Spinal cord (tissue), 10 donors: ENCODE data around the gene MTA2. TPM values are rescaled to one million over a fixed set of nuclear protein-coding genes. Genes with fewer than 3 reads are reported as not detected.
"Not testable (repeated sequence)": the region's sequence is repeated elsewhere in the genome, so short reads cannot be mapped to it uniquely, and the experiment has no call there.

Experiments used
- DNase-seq, 6 donors: peaks; one replicate each; pipeline versions ENCODE4 v3.0.0 to v3.0.0-alpha.2; 2013 to 2015; ENCODE audit warnings: low spot score in 6 of 6, low read depth in 4 of 6
- H3K27ac ChIP-seq: one replicate; pipeline ENCODE4 v1.5.1; 2013; ENCODE audit warnings: low read depth, low read length, control low read depth
- H3K27me3 ChIP-seq: one replicate; pipeline ENCODE4 v1.6.1; 2013; ENCODE audit warnings: low read length; ENCODE audit not compliant: control insufficient read depth, insufficient read depth
- H3K36me3 ChIP-seq: one replicate; pipeline ENCODE4 v1.6.1; 2013; ENCODE audit warnings: low read length; ENCODE audit not compliant: control insufficient read depth, insufficient read depth
- H3K4me1 ChIP-seq: one replicate; pipeline ENCODE4 v1.6.1; 2013; ENCODE audit warnings: low read length; ENCODE audit not compliant: control insufficient read depth, insufficient read depth
- H3K4me3 ChIP-seq: one replicate; pipeline ENCODE4 v1.5.1; 2013; ENCODE audit warnings: low read depth, low read length, control low read depth
- H3K9me3 ChIP-seq: one replicate; pipeline ENCODE4 v1.6.1; 2013; ENCODE audit warnings: low read length; ENCODE audit not compliant: control insufficient read depth, insufficient read depth
- WGBS: methylation state at CpG from one replicate; pipeline ENCODE4 v1.1.5; 2013; ENCODE audit warnings: missing lambda C conversion rate; ENCODE audit not compliant: insufficient coverage; 5-methylcytosine and 5-hydroxymethylcytosine counted together
- polyA plus RNA-seq, 2 donors: library from polyadenylated mRNA; unstranded; fragments of 120-200 nt; gene quantifications; one replicate each; pipeline ENCODE4 v1.2.1, GENCODE V29; 2013; ENCODE audit not compliant: insufficient read length in 2 of 2
- total RNA-seq, 2 donors: library from RNA; depleted of rRNA in 1 of 2; stranded (reverse); fragments of 120-200 nt in 1 of 2; fragments of >200 nt in 1 of 2; gene quantifications; one replicate each; pipeline versions ENCODE4 v1.2.3 to v1.2.4, GENCODE V29; 2013 to 2014
- donor health status: healthy.

MTA2 gene
- total and polyA plus RNA-seq, 4 donors: 72.9 to 91.6 (median 85.1) TPM

GRCh38 chr11:62595124-62595523 is 6.5 kb downstream of the MTA2 start:
- Histone ChIP-seq H3K27me3 (no peaks in the 10 kb centered on the region), H3K36me3 (peaks cover 60% of the 10 kb centered on the region), H3K9me3 (no peaks in the 10 kb centered on the region), H3K27ac (no peak overlapping the region), H3K4me3 (no peak overlapping the region), H3K4me1 (peaks cover 45% of the 10 kb centered on the region)
- 90% methylated on average over 7 of the region's 8 CpGs for WGBS
- DNase-seq: no peak

- DNase-seq: peak in 2 of 6 donors; percentile 64 to 83
- peak overlapping the region; percentile 11 for H3K27ac ChIP-seq
- WGBS: 71% methylated on average over 9 of the region's 13 CpGs
- no peaks in the 10 kb centered on the region for H3K9me3 ChIP-seq
- peaks cover 33% of the 10 kb centered on the region for H3K4me1 ChIP-seq
- H3K36me3 ChIP-seq: peaks cover 58% of the 10 kb centered on the region
- no peak overlapping the region for H3K4me3 ChIP-seq
- no peaks in the 10 kb centered on the region for H3K27me3 ChIP-seq
Measured at GRCh38 chr11:62593434-62594044, 8.1 kb downstream of the MTA2 start.

GRCh38 chr11:62592989-62593421 is 8.7 kb downstream of the MTA2 start:
- 42% methylated on average over 5 of the region's 8 CpGs for WGBS
- Histone ChIP-seq H3K27ac (peak overlapping the region; percentile 98), H3K4me3 (no peak overlapping the region), H3K36me3 (peaks cover 59% of the 10 kb centered on the region), H3K4me1 (peaks cover 33% of the 10 kb centered on the region), H3K9me3 (no peaks in the 10 kb centered on the region), H3K27me3 (no peaks in the 10 kb centered on the region)
- peak in 2 of 6 donors; percentile 4 to 60 for DNase-seq

- H3K27me3 ChIP-seq: no peaks in the 10 kb centered on the region
- peak overlapping the region; percentile 98 for H3K27ac ChIP-seq
- H3K4me3 ChIP-seq: peak overlapping the region; percentile 97
- no peaks in the 10 kb centered on the region for H3K9me3 ChIP-seq
- 4% methylated on average over 14 of the region's 17 CpGs for WGBS
- H3K36me3 ChIP-seq: peaks cover 54% of the 10 kb centered on the region
- peaks cover 33% of the 10 kb centered on the region for H3K4me1 ChIP-seq
- no peak for DNase-seq
Measured at GRCh38 chr11:62592146-62592815, 9.4 kb downstream of the MTA2 start.

GRCh38 chr11:62591448-62592145 is 10.1 kb downstream of the MTA2 start, which contains the start of gene TUT1:
TUT1 (minus strand) TSS chr11:62591523; CDS start chr11:62591485, 38 bp downstream.
- no peaks in the 10 kb centered on the region for H3K9me3 ChIP-seq
- DNase-seq: peak; percentile 97 to 100 (median 99)
- under 1% methylated on average over 58 of the region's 58 CpGs for WGBS
- peak within 1 kb of the TSS; percentile 97 for H3K4me3 ChIP-seq
- peaks cover 33% of the 10 kb centered on the region for H3K4me1 ChIP-seq
- H3K27me3 ChIP-seq: no peaks in the 10 kb centered on the region
- H3K36me3 ChIP-seq: peaks cover 54% of the 10 kb centered on the region
- H3K27ac ChIP-seq: peak within 1 kb of the TSS; percentile 98

GRCh38 chr11:62588966-62589637 is 12.6 kb downstream of the MTA2 start:
- DNase-seq: peak in 1 of 6 donors; percentile 14
- H3K36me3 ChIP-seq: peaks cover 53% of the 10 kb centered on the region
- H3K4me1 ChIP-seq: peaks cover 32% of the 10 kb centered on the region
- no peak overlapping the region for H3K4me3 ChIP-seq
- no peak overlapping the region for H3K27ac ChIP-seq
- no peaks in the 10 kb centered on the region for H3K9me3 ChIP-seq
- no peaks in the 10 kb centered on the region for H3K27me3 ChIP-seq
- WGBS: 82% methylated on average over 14 of the region's 18 CpGs

GRCh38 chr11:62585356-62585755 is 16.3 kb downstream of the MTA2 start:
- not testable (repeated sequence) for H3K4me1 ChIP-seq, H3K9me3 ChIP-seq, H3K27me3 ChIP-seq, H3K4me3 ChIP-seq, DNase-seq, H3K27ac ChIP-seq
- WGBS: 100% methylated on average over 4 of the region's 7 CpGs
- peaks cover 67% of the 10 kb centered on the region for H3K36me3 ChIP-seq

GRCh38 chr11:62581735-62582134 is 19.9 kb downstream of the MTA2 start:
- not testable (repeated sequence) for H3K9me3 ChIP-seq, H3K4me3 ChIP-seq, DNase-seq, H3K27me3 ChIP-seq, H3K4me1 ChIP-seq, H3K27ac ChIP-seq
- WGBS: 100% methylated on average over 3 of the region's 4 CpGs
- H3K36me3 ChIP-seq: peaks cover 82% of the 10 kb centered on the region

- H3K36me3 ChIP-seq: peaks cover 82% of the 10 kb centered on the region
- H3K4me3 ChIP-seq: no peak overlapping the region
- H3K27ac ChIP-seq: no peak overlapping the region
- no peak for DNase-seq
- no peaks in the 10 kb centered on the region for H3K27me3 ChIP-seq
- H3K9me3 ChIP-seq: no peaks in the 10 kb centered on the region
- H3K4me1 ChIP-seq: no peaks in the 10 kb centered on the region
- 97% methylated on average over 11 of the region's 18 CpGs for WGBS
Measured at GRCh38 chr11:62580959-62581715, 20.5 kb downstream of the MTA2 start.
